ENCODE measurements around the gene PHKA2. TPM values are rescaled to one million over a fixed set of nuclear protein-coding genes. Genes with fewer than 3 reads are reported as not detected.

The PHKA2 gene
- total RNA-seq, 1 experiment from 2014 or later: 24.6 TPM

Other genes starting within 250 kb of the PHKA2 start
- gene ADGRG2, start 138.4 kb upstream of the PHKA2 start, total RNA-seq (2014; rRNA removed): 1.1 and 1.4 TPM in 2 replicates

Data from PC-3 (cell line).